ENCODE results near the gene IL36B.

The IL36B gene

GRCh38 chr2:113050921-113051895 lies 1.5 kb downstream of the IL36B start:
- DNase-seq = no peak

GRCh38 chr2:113046465-113046864 lies 6.2 kb downstream of the IL36B start:
- DNase-seq = no peak

- DNase-seq = no peak
Measured at GRCh38 chr2:113041871-113042270, 10.8 kb downstream of the IL36B start.

GRCh38 chr2:113039719-113040118 lies 12.9 kb downstream of the IL36B start:
- DNase-seq = no peak

GRCh38 chr2:113039158-113039557 lies 13.5 kb downstream of the IL36B start:
- DNase-seq = no peak

- DNase-seq = no peak
Measured at GRCh38 chr2:113038291-113038690, 14.4 kb downstream of the IL36B start.

GRCh38 chr2:113036763-113037162 lies 15.9 kb downstream of the IL36B start:
- DNase-seq = no peak

GRCh38 chr2:113034016-113034415 lies 18.7 kb downstream of the IL36B start:
- no peak for DNase-seq

GRCh38 chr2:113032737-113033136 lies 19.9 kb downstream of the IL36B start:
- DNase-seq = no peak

- no peak for DNase-seq
Measured at GRCh38 chr2:113028112-113028511, 24.6 kb downstream of the IL36B start.

GRCh38 chr2:113027691-113028090 lies 25.0 kb downstream of the IL36B start:
- no peak for DNase-seq

- no peak for DNase-seq
Measured at GRCh38 chr2:113025737-113026136, 26.9 kb downstream of the IL36B start.

- no peak for DNase-seq
Measured at GRCh38 chr2:113024764-113025163, 27.9 kb downstream of the IL36B start.

- DNase-seq = no peak
Measured at GRCh38 chr2:113021312-113021711, 31.4 kb downstream of the IL36B start.

GRCh38 chr2:113018509-113018908 lies 34.2 kb downstream of the IL36B start:
- DNase-seq = no peak

- DNase-seq = no peak
Measured at GRCh38 chr2:113015655-113016054, 37.0 kb downstream of the IL36B start.

GRCh38 chr2:113015042-113015441 lies 37.6 kb downstream of the IL36B start:
- no peak for DNase-seq

GRCh38 chr2:113014067-113014466 lies 38.6 kb downstream of the IL36B start:
- no peak for DNase-seq

GRCh38 chr2:113013336-113013661 lies 39.4 kb downstream of the IL36B start:
- no peak for DNase-seq

GRCh38 chr2:113012436-113013335 lies 40.0 kb downstream of the IL36B start:
- no peak for DNase-seq

GRCh38 chr2:113011108-113011507 lies 41.6 kb downstream of the IL36B start:
- no peak for DNase-seq

GRCh38 chr2:113010088-113010487 lies 42.6 kb downstream of the IL36B start:
- DNase-seq = no peak

GRCh38 chr2:113009622-113010021 lies 43.0 kb downstream of the IL36B start:
- DNase-seq = no peak

GRCh38 chr2:113007250-113007649 lies 45.4 kb downstream of the IL36B start:
- no peak for DNase-seq

All from NCI-H2227 treated with DMSO at 0.1 percent for 48 hours (cell line).